GM19395 (cell line): ENCODE results near the gene FAS.
"Not testable (repeated sequence)": the region's sequence is repeated elsewhere in the genome, so short reads cannot be mapped to it uniquely, and the experiment has no call there.

ENCODE experiments used
- ATAC-seq: cut with Tn5 transposase; IDR thresholded peaks from one replicate; pipeline ENCODE4 v1.9.1; 2021; ENCODE audit warnings: mild to moderate bottlenecking, moderate library complexity; ENCODE audit not compliant: unreplicated experiment

Gene FAS

DNA sequence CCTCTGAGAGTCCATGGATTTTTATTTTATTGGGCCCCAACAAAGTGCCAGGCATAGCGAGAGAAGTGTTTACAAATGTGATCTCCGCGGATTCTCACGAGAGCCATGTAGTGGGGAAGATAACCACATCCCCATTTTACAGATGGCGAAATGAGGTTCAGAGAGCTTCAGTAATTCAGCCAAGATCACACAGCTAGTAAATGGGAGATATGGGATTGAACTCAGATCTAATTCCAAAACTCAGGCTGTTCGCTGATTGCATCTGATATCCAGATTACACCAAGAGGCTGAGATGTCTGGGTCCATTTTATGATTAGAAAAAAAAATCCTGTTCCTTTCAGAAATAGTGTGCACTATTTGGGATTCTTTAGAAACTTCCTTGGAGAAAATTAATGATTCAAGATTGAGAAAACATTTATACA lies 1.3 kb downstream of the FAS start:
- ATAC-seq: peak; percentile 16

DNA sequence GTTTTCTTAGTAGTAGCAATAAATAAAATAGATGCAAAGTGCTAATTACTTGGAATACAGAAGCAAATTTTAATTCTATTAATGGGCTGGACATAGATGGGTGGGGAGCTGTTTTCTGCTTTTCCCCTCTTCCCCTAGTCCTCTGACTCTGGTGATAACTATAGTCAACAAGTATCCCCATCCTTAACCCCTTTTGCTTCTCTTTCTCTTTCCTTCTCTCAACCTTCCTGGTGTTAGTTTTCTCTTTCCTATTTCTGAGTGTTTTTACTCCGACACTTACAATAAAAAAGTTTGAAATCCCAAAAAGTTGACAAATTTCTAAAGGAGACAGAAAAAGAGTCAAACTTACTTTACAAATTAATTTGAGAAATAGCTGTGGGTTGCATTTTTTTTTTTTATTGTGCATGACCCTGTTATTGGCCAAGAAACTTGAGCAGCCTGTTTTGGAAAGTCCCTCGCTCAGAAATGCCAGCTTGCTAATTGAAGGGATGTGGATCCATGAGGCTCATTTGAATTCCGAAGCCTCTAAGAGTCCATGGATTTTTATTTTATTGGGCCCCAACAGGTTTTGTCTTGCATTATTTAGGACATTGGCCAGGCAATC lies 2.4 kb downstream of the FAS start:
- ATAC-seq: no peak

DNA sequence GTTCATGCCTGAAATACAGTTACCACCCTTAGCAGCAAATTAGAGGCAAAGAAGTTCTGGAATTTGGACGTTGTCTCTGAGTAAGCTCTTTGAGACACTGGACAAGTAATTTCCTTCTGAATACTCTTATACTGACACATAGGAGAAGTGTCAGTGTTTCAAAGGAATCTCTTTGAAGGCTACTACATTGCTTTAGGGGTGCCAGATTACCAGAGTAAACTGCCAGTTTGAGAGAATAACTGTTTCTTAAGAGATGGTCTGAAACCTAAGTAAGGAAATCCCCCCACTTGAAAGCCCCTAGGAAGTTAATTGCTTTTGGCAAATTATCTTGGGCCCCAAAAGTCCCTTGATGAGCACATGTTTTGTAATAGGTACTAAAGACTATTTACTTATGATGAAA lies 3.4 kb downstream of the FAS start:
- ATAC-seq: no peak

DNA sequence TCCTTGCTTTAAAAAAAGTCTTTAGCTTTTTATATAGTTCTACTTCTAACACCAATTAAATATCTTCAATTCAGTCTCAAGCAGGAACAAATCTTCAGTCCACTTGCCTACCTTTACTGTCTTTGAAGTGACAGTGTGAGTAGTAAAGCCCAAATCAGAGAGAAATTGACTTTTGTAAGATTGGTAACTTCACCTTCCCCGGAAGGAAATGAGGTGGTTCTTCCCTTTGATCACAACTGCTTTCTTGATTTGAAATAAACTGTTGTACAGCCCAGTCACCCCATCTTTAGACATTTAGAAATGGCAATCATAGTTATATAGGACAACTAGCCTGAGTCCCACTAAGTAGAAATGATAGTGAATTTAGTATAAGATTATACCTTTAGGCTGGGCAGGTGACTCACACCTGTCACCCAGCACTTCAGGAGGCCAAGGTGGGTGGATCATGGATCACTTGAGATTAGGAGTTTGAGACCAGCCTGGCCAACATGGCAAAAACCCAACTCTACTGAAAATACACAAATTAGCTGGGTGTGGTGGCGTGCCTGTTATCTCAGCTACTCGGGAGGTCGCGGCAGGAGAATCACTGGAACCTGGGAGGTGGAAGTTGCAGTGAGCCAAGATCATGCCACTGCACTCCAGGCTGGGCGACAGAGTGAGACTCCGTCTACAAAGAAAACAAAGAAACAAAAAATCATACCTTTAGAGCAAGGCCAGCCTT lies 4.7 kb downstream of the FAS start:
- ATAC-seq: no peak

DNA sequence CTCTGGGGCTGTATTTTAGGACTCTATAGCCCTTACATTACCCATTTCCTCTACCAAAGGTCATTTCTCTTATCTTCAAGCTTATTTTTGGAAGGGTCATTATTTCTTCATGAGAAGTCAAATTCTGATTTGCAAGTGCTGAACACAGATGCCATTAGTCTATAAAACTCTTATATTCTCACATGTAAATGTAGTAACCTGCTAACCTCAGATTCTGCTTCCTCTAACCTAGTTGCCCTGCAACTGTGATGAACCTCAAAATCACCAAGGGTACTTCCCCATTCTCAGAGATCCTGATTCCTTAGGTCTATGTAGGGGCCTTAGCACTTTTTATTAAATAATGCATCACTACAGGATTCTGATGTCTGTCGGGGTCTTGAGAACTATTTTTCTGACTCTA lies 6.3 kb downstream of the FAS start:
- peak; percentile 54 for ATAC-seq

DNA sequence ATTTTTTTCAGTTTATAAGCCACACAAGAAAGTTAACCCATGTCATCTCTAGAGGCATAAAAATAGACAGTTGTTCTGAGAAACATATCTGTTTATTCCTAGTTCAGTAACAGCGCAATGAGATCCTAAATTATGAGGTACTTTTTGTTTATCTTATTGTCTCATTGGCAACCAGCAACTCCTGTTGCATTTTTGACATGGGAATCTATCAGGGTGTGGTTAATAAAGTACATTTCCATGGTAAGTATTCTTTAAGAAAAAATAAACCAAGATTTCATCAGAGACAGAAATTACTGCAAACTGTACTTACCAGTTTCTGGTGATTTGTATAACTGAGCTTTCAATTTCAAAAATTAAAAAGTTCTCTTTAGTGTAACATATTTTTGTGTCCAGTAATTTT lies 9.0 kb downstream of the FAS start:
- no peak for ATAC-seq

DNA sequence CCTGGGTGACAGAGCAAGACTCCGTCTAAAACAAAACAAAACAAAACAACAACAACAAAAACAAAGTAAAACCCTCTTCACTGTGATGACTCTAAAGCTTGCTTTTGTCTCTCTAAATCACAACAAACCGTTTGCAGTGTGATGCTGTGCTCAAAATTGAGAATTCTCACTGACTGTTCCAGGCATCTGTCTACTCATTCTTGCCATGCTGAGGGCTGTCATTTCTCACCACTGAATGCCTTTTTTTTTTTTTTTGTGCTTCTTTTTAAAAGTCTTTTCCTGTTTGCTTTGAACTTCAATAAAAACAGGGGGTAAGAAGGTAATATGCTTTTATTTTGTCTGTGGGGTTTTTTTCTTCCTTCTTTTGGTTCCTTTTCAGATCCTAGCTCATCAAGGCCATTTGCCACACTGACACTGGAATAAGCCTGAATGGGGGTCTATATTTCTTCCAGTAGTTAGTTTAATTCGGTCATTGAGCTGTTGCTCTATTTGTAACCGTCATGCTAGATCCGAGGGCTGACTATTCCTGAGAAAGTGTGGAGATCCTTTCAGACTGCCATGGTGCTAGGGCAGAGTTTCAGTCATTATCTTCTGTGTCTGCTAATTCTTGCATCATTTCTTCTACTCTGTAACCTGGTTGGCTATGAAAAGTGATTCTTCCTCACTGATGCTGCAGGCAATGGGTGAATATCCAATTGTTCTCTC lies 10.6 kb downstream of the FAS start:
- ATAC-seq: peak; percentile 53

DNA sequence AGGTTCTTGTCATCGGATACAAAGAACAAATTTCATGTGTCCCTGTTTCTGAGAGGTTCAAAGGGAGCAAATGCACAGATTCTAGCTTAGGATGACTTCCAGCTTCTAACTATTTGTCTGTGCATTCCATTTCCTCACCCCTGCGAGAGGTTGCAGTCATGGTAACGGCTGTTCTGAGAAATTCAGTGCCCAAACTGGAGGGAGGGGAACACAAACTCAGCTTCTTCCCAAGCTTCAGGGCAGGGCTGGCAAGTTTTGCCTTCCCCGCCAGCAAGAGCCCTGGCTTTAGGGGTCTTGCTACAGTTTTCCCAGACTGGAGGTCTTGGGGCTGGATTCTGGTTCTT lies 11.1 kb downstream of the FAS start:
- ATAC-seq: no peak

DNA sequence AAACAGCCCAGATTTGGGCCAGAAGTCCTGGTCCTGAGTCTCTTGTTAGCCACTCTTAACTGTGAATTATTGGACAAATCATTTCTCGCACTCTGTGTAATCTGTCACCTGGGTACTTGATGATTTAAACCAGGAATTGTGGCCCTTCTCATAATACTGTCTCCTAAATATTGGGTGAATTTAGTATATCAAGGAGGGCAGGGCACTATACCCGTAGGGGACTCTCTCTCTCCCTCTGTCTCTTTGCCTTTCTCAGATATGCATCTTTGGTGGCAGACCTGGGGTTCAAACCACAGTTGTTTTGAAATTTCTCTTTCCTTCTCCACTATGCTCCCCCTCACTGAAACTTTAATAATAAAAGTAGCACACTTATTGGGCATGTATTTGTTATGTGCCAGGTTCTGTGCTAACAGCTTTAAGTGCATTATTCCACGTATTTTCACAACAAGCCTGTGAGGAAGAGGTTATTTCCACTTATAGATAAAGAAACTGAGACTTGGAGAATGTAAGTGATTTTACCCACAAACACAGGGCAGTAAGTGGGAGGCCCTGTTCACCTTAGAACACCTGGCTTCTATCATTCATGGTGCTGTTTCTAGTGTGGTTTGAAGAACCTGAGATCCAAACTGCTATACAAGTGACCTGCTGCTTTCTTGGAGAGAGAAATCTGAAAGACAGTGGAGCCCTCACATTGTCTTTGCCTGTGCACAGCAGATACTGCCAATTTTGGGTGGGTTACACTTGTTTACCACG lies 11.8 kb downstream of the FAS start:
- peak; percentile 54 for ATAC-seq

DNA sequence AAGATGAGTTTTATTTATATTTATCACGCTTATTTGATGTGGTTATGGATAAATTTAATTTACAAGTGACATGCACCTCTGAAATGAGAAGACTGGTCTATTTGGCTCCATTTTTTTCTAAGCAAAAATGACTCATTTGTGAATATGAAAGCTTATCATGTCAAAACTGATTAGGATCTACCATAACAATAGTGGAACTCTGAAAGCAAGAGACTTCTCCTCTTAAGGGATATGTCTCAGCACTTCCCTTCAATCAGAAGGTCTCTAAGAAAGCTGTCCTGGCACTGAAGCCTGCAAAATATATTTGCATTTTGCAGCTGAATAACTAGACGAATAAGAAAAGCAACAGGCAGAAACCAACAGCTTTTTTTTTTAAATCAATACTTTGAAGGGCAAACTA lies 12.7 kb downstream of the FAS start:
- ATAC-seq: no peak

DNA sequence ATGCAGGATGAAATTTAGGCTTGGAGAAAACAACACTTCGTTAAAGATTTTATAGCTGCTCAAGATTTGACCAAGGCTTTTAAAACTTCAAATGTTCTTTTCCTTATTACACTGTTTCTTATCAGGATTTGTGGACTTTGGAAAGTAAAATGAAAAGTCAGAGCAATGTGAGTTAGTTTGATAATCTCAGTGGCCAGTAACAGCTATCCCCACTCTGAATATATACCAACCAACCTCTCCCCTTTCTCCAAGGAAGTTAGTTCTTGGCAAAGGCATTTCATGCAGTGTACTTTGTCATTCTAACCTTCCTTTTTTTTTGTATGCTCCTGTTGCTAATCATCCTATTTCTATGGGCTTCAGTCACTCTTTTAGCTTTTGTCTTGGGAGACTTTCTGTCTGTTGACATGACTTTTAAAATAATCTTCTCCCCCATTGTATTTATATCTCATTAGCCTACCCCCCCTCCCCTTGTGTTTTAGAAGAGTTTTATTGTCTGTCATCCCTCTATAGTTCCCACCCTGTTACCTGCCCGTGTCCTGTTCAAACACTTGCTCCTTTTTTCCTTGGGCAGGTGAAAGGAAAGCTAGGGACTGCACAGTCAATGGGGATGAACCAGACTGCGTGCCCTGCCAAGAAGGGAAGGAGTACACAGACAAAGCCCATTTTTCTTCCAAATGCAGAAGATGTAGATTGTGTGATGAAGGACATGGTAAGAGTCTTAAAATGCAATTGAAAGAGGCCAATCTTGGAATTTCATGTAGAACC lies 16.7 kb downstream of the FAS start:
- no peak for ATAC-seq

DNA sequence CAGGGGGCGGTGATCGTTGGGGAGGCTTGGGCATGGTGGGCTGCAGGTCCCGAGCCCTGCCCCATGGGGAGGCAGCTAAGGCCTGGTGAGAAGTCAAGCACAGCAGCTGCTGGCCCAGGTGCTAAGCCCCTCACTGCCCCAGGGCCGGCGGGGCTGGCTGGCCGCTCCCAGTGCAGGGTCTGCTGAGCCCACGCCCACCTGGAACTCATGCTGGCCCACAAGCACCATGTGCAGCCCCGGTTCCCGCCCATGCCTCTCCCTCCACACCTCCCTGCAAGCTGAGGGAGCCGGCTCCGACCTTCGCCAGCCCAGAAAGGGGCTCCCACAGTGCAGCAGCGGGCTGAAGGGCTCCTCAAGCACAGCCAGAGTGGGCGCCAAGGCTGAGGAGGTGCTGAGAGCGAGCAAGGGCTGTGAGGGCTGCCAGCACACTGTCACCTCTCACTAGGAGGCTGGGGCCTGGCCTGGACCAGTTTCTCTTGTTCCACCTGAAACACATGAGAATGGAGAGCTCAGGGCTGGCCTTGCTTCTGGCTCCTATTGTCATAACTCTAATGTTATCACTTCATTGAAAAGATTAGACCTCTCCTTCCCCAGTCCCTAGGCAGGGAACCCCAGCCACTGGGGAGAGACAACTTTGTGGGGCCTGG lies 28.2 kb downstream of the FAS start:
- ATAC-seq: not testable (repeated sequence)

DNA sequence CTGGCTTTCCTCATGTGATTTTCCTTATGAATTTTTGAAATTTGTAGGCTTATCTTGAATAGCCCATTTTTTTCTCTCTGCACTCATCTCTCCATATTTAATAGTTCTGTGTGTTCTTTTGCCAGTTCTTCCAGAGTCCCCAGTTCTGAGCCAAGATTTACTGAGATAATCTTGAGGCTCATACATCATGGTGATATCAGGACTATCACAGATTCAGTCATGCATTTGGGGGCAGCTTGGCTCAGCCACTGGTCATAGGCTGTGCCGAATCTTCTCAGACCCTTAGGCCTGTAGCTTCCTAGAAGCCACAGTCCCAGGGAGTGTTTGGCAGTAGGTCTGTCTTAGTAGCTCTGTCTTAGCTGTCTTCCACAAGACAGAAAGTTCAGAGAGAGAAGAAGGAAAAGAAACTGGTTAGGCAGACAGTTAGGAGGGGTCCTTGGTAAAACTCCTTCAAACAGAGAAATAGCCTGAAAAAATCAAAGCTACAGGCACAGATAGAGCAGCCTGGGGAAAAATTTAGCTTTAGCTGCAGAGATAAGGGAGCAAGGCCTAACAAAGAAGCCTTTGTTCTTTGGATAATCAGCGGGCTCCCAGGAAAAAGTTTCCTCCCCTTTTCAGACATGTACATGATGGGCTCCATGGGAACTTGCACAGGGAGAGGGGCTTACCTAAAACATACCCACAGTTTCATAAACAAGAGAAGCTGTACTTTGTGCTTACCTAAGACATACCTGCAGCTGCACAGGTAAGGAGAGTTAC lies 29.1 kb downstream of the FAS start:
- ATAC-seq: no peak

DNA sequence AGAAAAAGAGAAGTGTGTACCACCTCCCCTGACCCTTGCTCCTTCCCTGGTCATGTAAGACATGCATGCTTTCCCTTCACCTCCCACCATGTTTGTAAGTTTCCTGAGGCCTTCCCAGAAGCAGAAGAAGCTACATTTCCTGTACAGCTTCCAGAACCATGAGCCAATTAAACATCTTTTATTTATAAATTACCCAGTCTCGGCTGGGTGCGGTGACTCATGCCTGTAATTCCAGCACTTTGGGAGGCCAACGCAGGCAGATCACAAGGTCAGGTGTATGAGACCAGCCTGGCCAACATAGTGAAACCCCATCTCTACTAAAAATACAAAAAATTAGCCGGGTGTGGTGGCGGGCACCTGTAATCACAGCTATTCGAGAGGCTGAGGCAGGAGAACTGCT lies 30.9 kb downstream of the FAS start:
- ATAC-seq: not testable (repeated sequence)

DNA sequence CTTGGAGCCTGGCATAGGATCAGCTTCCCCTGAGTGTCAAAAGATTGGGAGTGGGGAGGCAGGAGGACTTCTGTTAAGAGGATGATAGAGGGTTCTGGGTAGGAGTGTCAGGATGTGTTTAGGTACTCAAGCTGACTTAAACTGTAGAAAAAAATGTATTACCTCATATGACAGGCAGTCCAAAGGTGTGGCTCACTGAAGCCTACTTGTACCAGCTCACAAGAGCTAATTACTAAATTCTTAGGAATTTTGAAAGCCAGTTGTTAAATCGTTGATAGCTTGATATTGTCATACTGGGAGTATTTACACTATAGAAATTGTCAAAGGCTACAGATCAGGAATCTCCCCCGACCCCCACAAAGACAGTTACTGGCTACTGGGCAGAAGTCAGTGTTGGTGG lies 32.1 kb downstream of the FAS start:
- no peak for ATAC-seq

DNA sequence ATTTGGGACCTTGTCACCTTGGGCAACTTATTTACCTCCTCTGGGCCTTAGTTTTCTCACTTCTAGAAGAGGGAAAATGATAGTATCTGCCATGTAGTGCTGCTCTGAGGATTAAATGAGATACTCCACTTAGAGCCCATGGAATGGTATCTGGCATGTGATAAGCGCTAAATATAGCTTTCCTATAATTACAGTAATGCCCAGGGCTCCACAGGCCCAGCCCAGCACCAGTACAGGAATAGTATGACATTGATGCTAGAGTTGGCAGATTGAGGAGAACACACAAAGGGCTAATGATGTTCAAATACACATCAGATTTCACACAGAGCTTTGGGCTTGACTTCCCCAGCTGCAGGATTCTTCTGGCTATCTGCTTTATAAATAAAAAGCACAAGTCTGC lies 34.9 kb downstream of the FAS start:
- ATAC-seq: no peak

DNA sequence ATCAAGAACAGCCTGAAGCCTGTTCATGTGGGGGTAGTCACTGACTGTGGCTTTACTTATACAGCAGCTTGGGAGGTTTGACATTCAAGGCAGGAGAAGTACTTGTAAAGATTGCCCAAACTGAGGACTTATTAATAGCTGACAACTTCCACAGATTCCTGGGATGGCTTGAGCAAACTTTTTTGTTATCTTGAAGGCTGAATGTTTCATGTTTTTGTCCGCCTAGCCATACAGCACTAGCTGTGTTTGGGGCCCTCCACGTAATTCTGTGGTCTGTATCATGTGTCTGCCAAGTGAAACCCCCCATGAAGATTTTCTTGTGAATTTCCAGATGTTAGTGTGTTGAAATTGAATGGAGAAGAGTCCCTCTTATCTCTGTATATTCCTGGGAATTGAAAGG lies 38.6 kb downstream of the FAS start:
- no peak for ATAC-seq

DNA sequence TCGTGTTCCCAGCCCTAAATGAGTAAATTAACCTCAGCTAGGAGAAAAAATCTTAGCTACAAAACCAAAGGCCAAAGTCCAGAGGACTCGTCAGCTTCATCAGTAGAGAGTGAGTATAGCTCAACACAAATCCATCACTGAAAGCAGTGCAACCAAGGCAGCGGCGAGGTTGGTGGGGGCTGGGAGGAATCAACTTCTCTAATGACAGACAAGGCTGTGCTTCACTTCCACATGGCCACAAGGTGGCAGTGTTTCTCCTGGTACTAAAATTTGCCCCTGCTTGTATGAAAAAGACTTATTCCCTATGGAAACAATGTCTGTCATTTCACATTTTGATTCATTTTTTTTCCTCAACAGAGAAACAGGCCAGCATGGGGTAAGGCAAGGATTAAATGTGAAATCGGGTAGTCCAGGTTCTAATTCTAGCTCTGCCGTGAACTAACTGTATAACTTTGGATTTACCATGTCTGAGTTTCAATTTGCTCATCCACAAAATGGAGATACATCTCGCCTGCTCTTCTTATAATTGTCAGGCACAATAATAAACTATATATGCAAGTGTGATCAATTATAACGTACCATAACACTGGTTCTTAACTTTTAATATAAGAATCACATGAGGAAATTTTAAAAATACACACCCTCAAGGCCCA lies 39.3 kb downstream of the FAS start:
- ATAC-seq: no peak

DNA sequence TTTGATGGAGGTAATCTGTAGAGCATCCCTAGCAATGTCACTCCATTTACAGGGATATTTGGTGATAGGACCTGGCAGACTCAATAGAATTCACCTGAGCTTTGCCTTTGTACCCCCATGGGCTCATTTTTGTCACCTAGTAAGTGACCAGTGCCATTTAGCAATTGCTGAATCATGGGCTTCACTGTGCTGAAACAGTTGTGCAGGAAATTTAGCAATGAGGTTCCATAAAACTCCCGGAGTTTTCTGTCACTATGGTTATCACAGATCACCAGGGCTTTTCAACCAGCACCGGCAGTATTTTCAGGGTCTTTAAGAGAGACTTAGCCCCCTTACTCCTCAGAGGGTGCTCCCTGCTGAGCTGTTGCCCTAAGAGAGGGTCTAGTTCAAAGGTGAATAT lies 40.2 kb downstream of the FAS start:
- no peak for ATAC-seq
